NCI-H2227 treated with DMSO at 0.1 percent for 48 hours (cell line): ENCODE measurements around the gene GLIPR1.
"Not testable (repeated sequence)": the region's sequence is repeated elsewhere in the genome, so short reads cannot be mapped to it uniquely, and the experiment has no call there.

Experiments
- DNase-seq: peaks from one replicate; lab custom pipeline; 2025; lab: John Stamatoyannopoulos, UW

The GLIPR1 gene

GRCh38 chr12:75521224-75521623 is 40.7 kb downstream of the GLIPR1 start:
- not testable (repeated sequence) for DNase-seq

- not testable (repeated sequence) for DNase-seq
Measured at GRCh38 chr12:75522124-75522523, 41.6 kb downstream of the GLIPR1 start.

- no peak for DNase-seq
Measured at GRCh38 chr12:75525263-75525662, 44.7 kb downstream of the GLIPR1 start.

GRCh38 chr12:75526655-75527511 is 46.3 kb downstream of the GLIPR1 start:
- DNase-seq = peak; percentile 75

- no peak for DNase-seq
Measured at GRCh38 chr12:75528272-75528671, 47.7 kb downstream of the GLIPR1 start.

GRCh38 chr12:75528692-75529091 is 48.1 kb downstream of the GLIPR1 start:
- DNase-seq = no peak

- DNase-seq = no peak
Measured at GRCh38 chr12:75529316-75529715, 48.8 kb downstream of the GLIPR1 start.

GRCh38 chr12:75529826-75530225 is 49.3 kb downstream of the GLIPR1 start:
- DNase-seq = no peak

- no peak for DNase-seq
Measured at GRCh38 chr12:75533239-75533638, 52.7 kb downstream of the GLIPR1 start.

GRCh38 chr12:75539889-75540288 is 59.3 kb downstream of the GLIPR1 start:
- DNase-seq = no peak

GRCh38 chr12:75542942-75543341 is 62.4 kb downstream of the GLIPR1 start:
- no peak for DNase-seq

GRCh38 chr12:75543529-75543928 is 63.0 kb downstream of the GLIPR1 start:
- DNase-seq = no peak

GRCh38 chr12:75545636-75546035 is 65.1 kb downstream of the GLIPR1 start:
- DNase-seq = no peak

GRCh38 chr12:75548879-75549278 is 68.3 kb downstream of the GLIPR1 start:
- DNase-seq = no peak

GRCh38 chr12:75549989-75550388 is 69.4 kb downstream of the GLIPR1 start:
- DNase-seq = no peak

- no peak for DNase-seq
Measured at GRCh38 chr12:75550401-75551240, 70.1 kb downstream of the GLIPR1 start.

GRCh38 chr12:75551477-75551876 is 70.9 kb downstream of the GLIPR1 start:
- no peak for DNase-seq

- DNase-seq = no peak
Measured at GRCh38 chr12:75553398-75553797, 72.8 kb downstream of the GLIPR1 start.
